Measurements from ENCODE around the gene RIMBP3B.
"Not testable (repeated sequence)": the region's sequence is repeated elsewhere in the genome, so short reads cannot be mapped to it uniquely, and the experiment has no call there.

- TF ChIP-seq CTCF (IDR thresholded peaks at IDR 0.05); ZFX (IDR thresholded peaks at IDR 0.05; ENCODE audit: borderline replicate concordance): not testable (repeated sequence)
Observed at GRCh38 chr22:21368603-21369310, 14.8 kb upstream of the RIMBP3B start.

Data from 22Rv1 (cell line).